ENCODE measurements around the gene ZNF786.
"Not testable (repeated sequence)": the region's sequence is repeated elsewhere in the genome, so short reads cannot be mapped to it uniquely, and the experiment has no call there.

DNA sequence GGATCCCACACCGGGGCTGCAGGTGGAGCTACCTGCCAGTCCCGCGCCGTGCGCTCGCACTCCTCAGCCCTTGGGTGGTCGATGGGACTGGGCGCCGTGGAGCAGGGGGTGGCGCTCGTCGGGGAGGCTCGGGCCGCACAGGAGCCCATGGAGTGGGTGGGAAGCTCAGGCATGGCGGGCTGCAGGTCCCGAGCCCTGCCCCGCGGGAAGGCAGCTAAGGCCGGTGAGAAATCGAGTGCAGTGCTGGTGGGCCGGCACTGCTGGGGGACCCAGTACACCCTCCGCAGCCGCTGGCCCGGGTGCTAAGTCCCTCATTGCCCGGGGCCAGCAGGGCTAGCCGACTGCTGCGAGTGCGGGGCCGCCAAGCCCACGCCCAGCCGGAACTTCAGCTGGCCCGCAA, 51.9 kb downstream of the ZNF786 start:
- TF ChIP-seq, protein P1, sequence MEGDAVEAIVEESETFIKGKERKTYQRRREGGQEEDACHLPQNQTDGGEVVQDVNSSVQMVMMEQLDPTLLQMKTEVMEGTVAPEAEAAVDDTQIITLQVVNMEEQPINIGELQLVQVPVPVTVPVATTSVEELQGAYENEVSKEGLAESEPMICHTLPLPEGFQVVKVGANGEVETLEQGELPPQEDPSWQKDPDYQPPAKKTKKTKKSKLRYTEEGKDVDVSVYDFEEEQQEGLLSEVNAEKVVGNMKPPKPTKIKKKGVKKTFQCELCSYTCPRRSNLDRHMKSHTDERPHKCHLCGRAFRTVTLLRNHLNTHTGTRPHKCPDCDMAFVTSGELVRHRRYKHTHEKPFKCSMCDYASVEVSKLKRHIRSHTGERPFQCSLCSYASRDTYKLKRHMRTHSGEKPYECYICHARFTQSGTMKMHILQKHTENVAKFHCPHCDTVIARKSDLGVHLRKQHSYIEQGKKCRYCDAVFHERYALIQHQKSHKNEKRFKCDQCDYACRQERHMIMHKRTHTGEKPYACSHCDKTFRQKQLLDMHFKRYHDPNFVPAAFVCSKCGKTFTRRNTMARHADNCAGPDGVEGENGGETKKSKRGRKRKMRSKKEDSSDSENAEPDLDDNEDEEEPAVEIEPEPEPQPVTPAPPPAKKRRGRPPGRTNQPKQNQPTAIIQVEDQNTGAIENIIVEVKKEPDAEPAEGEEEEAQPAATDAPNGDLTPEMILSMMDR (IDR thresholded peaks at IDR 0.05): not testable (repeated sequence)
- not testable (repeated sequence) for TF ChIP-seq POLR2AphosphoS5, TCF7L2 (IDR thresholded peaks at IDR 0.05; ENCODE audit: low read depth, low read length)
- TF ChIP-seq, protein P2, sequence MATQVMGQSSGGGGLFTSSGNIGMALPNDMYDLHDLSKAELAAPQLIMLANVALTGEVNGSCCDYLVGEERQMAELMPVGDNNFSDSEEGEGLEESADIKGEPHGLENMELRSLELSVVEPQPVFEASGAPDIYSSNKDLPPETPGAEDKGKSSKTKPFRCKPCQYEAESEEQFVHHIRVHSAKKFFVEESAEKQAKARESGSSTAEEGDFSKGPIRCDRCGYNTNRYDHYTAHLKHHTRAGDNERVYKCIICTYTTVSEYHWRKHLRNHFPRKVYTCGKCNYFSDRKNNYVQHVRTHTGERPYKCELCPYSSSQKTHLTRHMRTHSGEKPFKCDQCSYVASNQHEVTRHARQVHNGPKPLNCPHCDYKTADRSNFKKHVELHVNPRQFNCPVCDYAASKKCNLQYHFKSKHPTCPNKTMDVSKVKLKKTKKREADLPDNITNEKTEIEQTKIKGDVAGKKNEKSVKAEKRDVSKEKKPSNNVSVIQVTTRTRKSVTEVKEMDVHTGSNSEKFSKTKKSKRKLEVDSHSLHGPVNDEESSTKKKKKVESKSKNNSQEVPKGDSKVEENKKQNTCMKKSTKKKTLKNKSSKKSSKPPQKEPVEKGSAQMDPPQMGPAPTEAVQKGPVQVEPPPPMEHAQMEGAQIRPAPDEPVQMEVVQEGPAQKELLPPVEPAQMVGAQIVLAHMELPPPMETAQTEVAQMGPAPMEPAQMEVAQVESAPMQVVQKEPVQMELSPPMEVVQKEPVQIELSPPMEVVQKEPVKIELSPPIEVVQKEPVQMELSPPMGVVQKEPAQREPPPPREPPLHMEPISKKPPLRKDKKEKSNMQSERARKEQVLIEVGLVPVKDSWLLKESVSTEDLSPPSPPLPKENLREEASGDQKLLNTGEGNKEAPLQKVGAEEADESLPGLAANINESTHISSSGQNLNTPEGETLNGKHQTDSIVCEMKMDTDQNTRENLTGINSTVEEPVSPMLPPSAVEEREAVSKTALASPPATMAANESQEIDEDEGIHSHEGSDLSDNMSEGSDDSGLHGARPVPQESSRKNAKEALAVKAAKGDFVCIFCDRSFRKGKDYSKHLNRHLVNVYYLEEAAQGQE (IDR thresholded peaks at IDR 0.05; ENCODE audit: insufficient read depth in 1 of 2, low read depth in 2 of 2, low read length in 1 of 2): not testable (repeated sequence)
